HepG2 (cell line): Measurements from ENCODE around the gene BOD1L1. TPM values are rescaled to one million over a fixed set of nuclear protein-coding genes. Genes with fewer than 3 reads are reported as not detected.

Experiments
- ATAC-seq: fragments of 200-7000 bp; cut with Tn5 transposase; 3 replicates; pipeline ENCODE4 v1.9.1; 2020; ENCODE audit warnings: mild to moderate bottlenecking, moderate library complexity
- BruUV-seq: library from RNA; stranded (reverse); fragments of 400-500 nt; replicated peaks from 2 replicates; lab custom pipeline; 2021; lab: Mats Ljungman, UMichigan
- CTCF ChIA-PET: fragments of 300-600 bp; formaldehyde crosslinking; extraction: SDS; loops from one replicate; lab custom pipeline; 2021; ENCODE audit warnings: low total read pairs, inconsistent platforms, low intra/inter-chr PET ratio; lab: Yijun Ruan, JAX
- POLR2A ChIA-PET: fragments of 350-600 bp; sonication (Branson Sonifier 250); formaldehyde crosslinking; loops from one replicate; lab custom pipeline; 2020; ENCODE audit warnings: antibody characterized with exemption, inconsistent platforms; lab: Yijun Ruan, JAX
- DNase-seq: peaks from one replicate; pipeline ENCODE4 v3.0.0-alpha.2; 2015; ENCODE audit warnings: low spot score
- FAIRE-seq: peaks from 3 replicates; lab custom pipeline; 2011; peaks lifted over from hg19 to GRCh38; lab: Jason Lieb, UNC
- H2AFZ ChIP-seq: one replicate; pipeline ENCODE4 v1.6.1; 2011; ENCODE audit warnings: low read length, inconsistent platforms
- H3K27ac ChIP-seq: fragments of 300-600 bp; 3 replicates; pipeline ENCODE4 v1.8.0; 2011; ENCODE audit warnings: mixed run types, mild to moderate bottlenecking, mixed read lengths, low read length, inconsistent platforms; ENCODE audit not compliant: insufficient read depth; ENCODE audit errors: extremely low read length
- H3K27me3 ChIP-seq, 2 experiments: fragments of 200-600 bp in 1 of 2; 2 replicates in 1 of 2; 3 replicates in 1 of 2; pipeline versions ENCODE4 v1.6.0 to v1.8.0; 2011; ENCODE audit warnings: low read length in 2 of 2, mild to moderate bottlenecking in 2 of 2, moderate library complexity in 2 of 2, inconsistent platforms in 1 of 2; ENCODE audit not compliant: insufficient read depth in 2 of 2, control insufficient read depth in 1 of 2
- H3K36me3 ChIP-seq, 2 experiments: fragments of 200-600 bp in 1 of 2; replicated peaks in 1 of 2; 2 replicates in 1 of 2; 3 replicates in 1 of 2; pipeline versions ENCODE4 v1.5.1 to v1.8.0; 2011; ENCODE audit warnings: low read length in 2 of 2, inconsistent platforms in 1 of 2; ENCODE audit not compliant: insufficient read depth in 2 of 2, control insufficient read depth in 1 of 2
- H3K4me1 ChIP-seq: 2 replicates; pipeline ENCODE4 v1.5.1; 2012; ENCODE audit warnings: low read length, inconsistent platforms; ENCODE audit not compliant: insufficient read depth
- H3K4me2 ChIP-seq: 2 replicates; pipeline ENCODE4 v1.6.0; 2011; ENCODE audit warnings: low read depth, low read length, inconsistent platforms
- H3K4me3 ChIP-seq, 3 experiments: fragments of 200-600 bp in 1 of 3; sonication (generic), shearing (Covaris generic) in 1 of 3; replicated peaks in 1 of 3; 2 replicates each; pipeline ENCODE4 v1.5.1; 2011 to 2016; ENCODE audit warnings: low read length in 3 of 3, inconsistent platforms in 2 of 3, low read depth in 2 of 3, mild to moderate bottlenecking in 2 of 3, control low read depth in 1 of 3, mixed read lengths in 1 of 3; ENCODE audit not compliant: insufficient read depth in 1 of 3
- H3K79me2 ChIP-seq: one replicate; pipeline ENCODE4 v1.6.1; 2011; ENCODE audit warnings: low read length, inconsistent platforms; ENCODE audit not compliant: insufficient read depth
- H3K9ac ChIP-seq: 2 replicates; pipeline ENCODE4 v1.6.0; 2011; ENCODE audit warnings: mild to moderate bottlenecking, low read depth, low read length, inconsistent platforms; ENCODE audit not compliant: insufficient read depth
- H3K9me3 ChIP-seq: 2 replicates; pipeline ENCODE4 v1.5.1; 2012; ENCODE audit warnings: mild to moderate bottlenecking, low read length
- H4K20me1 ChIP-seq: 2 replicates; pipeline ENCODE4 v1.6.0; 2011; ENCODE audit warnings: inconsistent platforms, mild to moderate bottlenecking, low read length, moderate library complexity; ENCODE audit not compliant: insufficient read depth
- DDIT3 ChIP-seq: sonication (generic); formaldehyde crosslinking; IDR thresholded peaks from 2 replicates; pipeline ENCODE4 v1.4.0; 2020; ENCODE audit warnings: mild to moderate bottlenecking, missing genetic modification reagents
- KAT7 ChIP-seq: IDR thresholded peaks from 2 replicates; pipeline ENCODE4 v1.6.1; 2018; ENCODE audit warnings: borderline replicate concordance, missing compliant biosample characterization
- PBX3 ChIP-seq: sonication (generic); formaldehyde crosslinking; IDR thresholded peaks from 2 replicates; pipeline ENCODE4 v1.8.1; 2023; ENCODE audit warnings: missing genetic modification reagents, inconsistent platforms, borderline replicate concordance
- ZFX ChIP-seq: sonication (generic); formaldehyde crosslinking; IDR thresholded peaks from 2 replicates; pipeline ENCODE4 v1.4.0; 2020; ENCODE audit warnings: mild to moderate bottlenecking, low read depth, missing genetic modification reagents, moderate library complexity
- ZNF12 ChIP-seq: sonication (generic); formaldehyde crosslinking; IDR thresholded peaks from 2 replicates; pipeline ENCODE4 v1.5.0; 2020; ENCODE audit warnings: missing genetic modification reagents
- ZNF564 ChIP-seq: sonication (generic); formaldehyde crosslinking; IDR thresholded peaks from 2 replicates; pipeline ENCODE4 v1.8.1; 2023; ENCODE audit warnings: mild to moderate bottlenecking, missing genetic modification reagents
- WGBS: methylation state at CpG from one replicate; pipeline ENCODE4 v1.1.6; 2017; ENCODE audit warnings: low lambda C conversion rate; 5-methylcytosine and 5-hydroxymethylcytosine counted together
- in situ Hi-C: cut with HindIII; loops from 2 replicates; pipeline ENCODE4 v1.10.0; 2017; ENCODE audit warnings: low pct_unique_long_range_greater_than_20kb; ENCODE audit not compliant: extremely low pct_ligation_motif_present
- intact Hi-C: fragments of 100-400 bp; cut with micrococcal nuclease; formaldehyde crosslinking; loops from one replicate; pipeline ENCODE4 v1.10.0; 2022; ENCODE audit not compliant: unreplicated experiment
- polyA plus RNA-seq, 8 experiments: library from polyadenylated mRNA; depleted of rRNA in 3 of 8; stranded (reverse) in 7 of 8; unstranded in 1 of 8; fragments of >200 nt; fragmentation: Illumina TruSeq in 4 of 8; extraction: Trizol in 4 of 8; gene quantifications; 2 replicates each; pipeline versions ENCODE4 v1.2.1 to v1.2.3, GENCODE V29; 2011 to 2016; ENCODE audit warnings: low read depth in 4 of 8, missing spikeins in 1 of 8, mixed read lengths in 1 of 8; ENCODE audit not compliant: insufficient read depth in 1 of 8
- total RNA-seq, 5 experiments: library from RNA; depleted of rRNA; stranded (reverse); fragments of >200 nt; fragmentation: Illumina TruSeq; extraction: Trizol; gene quantifications; 2 replicates each; pipeline ENCODE4 v1.2.3, GENCODE V29; 2016; ENCODE audit warnings: low read depth in 1 of 5

Gene BOD1L1
- total and polyA plus RNA-seq, 2 of the 13 experiments (the other 11 are each of a cell fraction or from before 2014, with no cell fraction given), result 11.7 to 17.9 TPM

- TF ChIP-seq ZFX (CRISPR knock-in tag) (no peak), PBX3 (CRISPR knock-in tag) (no peak), ZNF564 (CRISPR knock-in tag) (peak; percentile 56; the same call in 1 of the 2 replicates), ZNF12 (CRISPR knock-in tag) (peak; percentile 56; the same call in 1 of the 2 replicates), DDIT3 (CRISPR knock-in tag) (no peak), KAT7 (CRISPR knock-in tag) (no peak)
- BruUV-seq, result no TSS peak
- no peak for ATAC-seq
- Histone ChIP-seq H3K79me2 (no peaks in the 10 kb centered on the region), H3K4me1 (peaks cover 16% of the 10 kb centered on the region), H3K4me3 (no peak overlapping the region), H3K9me3 (no peaks in the 10 kb centered on the region), H2AFZ (no peak overlapping the region), H3K36me3 (no peaks in the 10 kb centered on the region), H4K20me1 (no peaks in the 10 kb centered on the region), H3K27me3 (no peaks in the 10 kb centered on the region; a peak in 1 of 5 replicates), H3K9ac (no peak overlapping the region), H3K27ac (no peak overlapping the region), H3K4me2 (no peak overlapping the region)
- no peak for DNase-seq
- ChIA-PET CTCF (no interaction called here), POLR2A (no interaction called here)
- 0% methylated on average over 1 of the region's 1 CpG for WGBS
- intact Hi-C loops (no loop called here), in situ Hi-C loops (no loop called here)
- FAIRE-seq, result no peak
These were observed 74.4 kb downstream of the BOD1L1 start for GRCh38 chr4:13553081-13553480.
